HG03139 (cell line): ENCODE measurements around the gene GALNT15.

Experiments
- ATAC-seq: cut with Tn5 transposase; IDR thresholded peaks from one replicate; pipeline ENCODE4 v1.9.1; 2021; ENCODE audit not compliant: unreplicated experiment

Gene GALNT15

GRCh38 chr3:16174389-16174788 lies at the start of gene GALNT15:
Gene GALNT15, plus strand, starts transcription at chr3:16174680. Its CDS starts 472 bp downstream, at chr3:16175152.
- no peak for ATAC-seq

- no peak for ATAC-seq
Measured at GRCh38 chr3:16126634-16127033, 47.8 kb upstream of the GALNT15 start.

GRCh38 chr3:16127249-16127648 lies 47.2 kb upstream of the GALNT15 start:
- ATAC-seq: no peak

GRCh38 chr3:16130066-16130465 lies 44.4 kb upstream of the GALNT15 start:
- no peak for ATAC-seq

GRCh38 chr3:16132190-16132589 lies 42.3 kb upstream of the GALNT15 start:
- no peak for ATAC-seq

GRCh38 chr3:16132928-16133327 lies 41.6 kb upstream of the GALNT15 start:
- ATAC-seq: no peak

- ATAC-seq: no peak
Measured at GRCh38 chr3:16134173-16134928, 40.1 kb upstream of the GALNT15 start.

GRCh38 chr3:16136055-16136454 lies 38.4 kb upstream of the GALNT15 start:
- no peak for ATAC-seq

GRCh38 chr3:16137044-16137443 lies 37.4 kb upstream of the GALNT15 start:
- ATAC-seq: no peak

- ATAC-seq: no peak
Measured at GRCh38 chr3:16137977-16138376, 36.5 kb upstream of the GALNT15 start.

- ATAC-seq: no peak
Measured at GRCh38 chr3:16140116-16140893, 34.2 kb upstream of the GALNT15 start.

GRCh38 chr3:16140894-16141285 lies 33.6 kb upstream of the GALNT15 start:
- ATAC-seq: no peak

GRCh38 chr3:16142350-16143025 lies 32.0 kb upstream of the GALNT15 start:
- ATAC-seq: no peak

- no peak for ATAC-seq
Measured at GRCh38 chr3:16143861-16144447, 30.5 kb upstream of the GALNT15 start.

- ATAC-seq: no peak
Measured at GRCh38 chr3:16145176-16145575, 29.3 kb upstream of the GALNT15 start.

GRCh38 chr3:16146015-16146730 lies 28.3 kb upstream of the GALNT15 start:
- no peak for ATAC-seq

- no peak for ATAC-seq
Measured at GRCh38 chr3:16147220-16147994, 27.1 kb upstream of the GALNT15 start.

GRCh38 chr3:16148213-16148612 lies 26.3 kb upstream of the GALNT15 start:
- no peak for ATAC-seq

- ATAC-seq: no peak
Measured at GRCh38 chr3:16148783-16149182, 25.7 kb upstream of the GALNT15 start.

GRCh38 chr3:16150285-16150684 lies 24.2 kb upstream of the GALNT15 start:
- ATAC-seq: no peak
